ENCODE results near the gene PROCA1. TPM values are rescaled to one million over a fixed set of nuclear protein-coding genes. Genes with fewer than 3 reads are reported as not detected.

The PROCA1 gene
- total and polyA plus RNA-seq, 7 donors: 0.21 to 1.1 (median 0.36) TPM

- Histone ChIP-seq H3K27me3 (ENCODE audit: insufficient read depth in 3 of 3, low read length in 2 of 3) (no peaks in the 10 kb centered on the region), H3K4me3 (no peak overlapping the region), H3K36me3 (ENCODE audit: insufficient read depth in 1 of 2, low read depth in 1 of 2) (peaks cover 9 to 73% of the 10 kb centered on the region in 2 donors), H3K27ac (no peak overlapping the region), H3K9me3 (no peaks in the 10 kb centered on the region), H3K4me1 (peaks cover 24% of the 10 kb centered on the region)
- no peak for TF ChIP-seq CTCF (IDR thresholded peaks at IDR 0.05)
- intact Hi-C loops (cut with DNase I): no loop called here
- no peak for DNase-seq
- 59 to 85% (median 68%) methylated on average over 1 of the region's 1 CpG for WGBS, 3 donors
- no peak for ATAC-seq
Observed at GRCh38 chr17:28667870-28668269, 43.8 kb downstream of the PROCA1 start.

GRCh38 chr17:28665994-28666393, 45.7 kb downstream of the PROCA1 start:
- Histone ChIP-seq H3K4me1 (peaks cover 28% of the 10 kb centered on the region), H3K27me3 (ENCODE audit: insufficient read depth in 3 of 3, low read length in 2 of 3) (no peaks in the 10 kb centered on the region), H3K36me3 (ENCODE audit: insufficient read depth in 1 of 2, low read depth in 1 of 2) (peaks cover 3 to 54% of the 10 kb centered on the region in 2 donors), H3K9me3 (no peaks in the 10 kb centered on the region), H3K27ac (no peak overlapping the region), H3K4me3 (no peak overlapping the region)
- intact Hi-C loops (cut with DNase I): no loop called here
- ATAC-seq: no peak
- DNase-seq: no peak
- 73 to 76% (median 75%) methylated on average over 2 of the region's 2 CpGs for whole genome bisulfite sequencing, 3 donors
- TF ChIP-seq CTCF (IDR thresholded peaks at IDR 0.05): no peak

GRCh38 chr17:28663723-28664122, 48.0 kb downstream of the PROCA1 start:
- intact Hi-C loops (cut with DNase I): loop anchor here in 1 of 2 donors (2.0 kb wide), 1 partner anchor 17 kb away; no protein-coding TSS in a partner anchor

GRCh38 chr17:28662527-28662829, 49.2 kb downstream of the PROCA1 start:
- Histone ChIP-seq H3K9me3 (no peaks in the 10 kb centered on the region), H3K36me3 (ENCODE audit: insufficient read depth in 1 of 2, low read depth in 1 of 2) (peaks cover 3 to 44% of the 10 kb centered on the region in 2 donors), H3K4me3 (peak overlapping the region; percentile 89), H3K27me3 (ENCODE audit: insufficient read depth in 3 of 3, low read length in 2 of 3) (no peaks in the 10 kb centered on the region), H3K27ac (peak overlapping the region; percentile 91), H3K4me1 (peaks cover 37% of the 10 kb centered on the region)
- WGBS, 3 donors: 0 to 1% (median 0%) methylated on average over 10 of the region's 10 CpGs
- intact Hi-C loops (cut with DNase I): loop anchor here in 1 of 2 donors (2.0 kb wide), 1 partner anchor 16 kb away; no protein-coding TSS in a partner anchor
- TF ChIP-seq CTCF (IDR thresholded peaks at IDR 0.05): no peak
- DNase-seq (no peak), ATAC-seq (peak in 2 of 4 donors; percentile 24 to 28)

More at GRCh38 chr17:28663723-28664122, 48.0 kb downstream of the PROCA1 start:
- Histone ChIP-seq H3K36me3 (ENCODE audit: insufficient read depth in 1 of 2, low read depth in 1 of 2) (peaks cover 3 to 42% of the 10 kb centered on the region in 2 donors), H3K4me3 (peak overlapping the region; percentile 89), H3K27ac (peak overlapping the region; percentile 91), H3K4me1 (peaks cover 37% of the 10 kb centered on the region), H3K27me3 (ENCODE audit: insufficient read depth in 3 of 3, low read length in 2 of 3) (no peaks in the 10 kb centered on the region), H3K9me3 (no peaks in the 10 kb centered on the region)
- no peak for ATAC-seq
- no peak for TF ChIP-seq CTCF (IDR thresholded peaks at IDR 0.05)
- DNase-seq: no peak

Measured in psoas muscle (tissue), 8 donors.